NT2/D1 (cell line): Measurements from ENCODE around the gene VIM.

ENCODE experiments used
- SUZ12 ChIP-seq: IDR thresholded peaks from 2 replicates; pipeline ENCODE4 v1.6.1; 2011; ENCODE audit not compliant: insufficient read length, insufficient read depth; ENCODE audit errors: extremely low read depth
- YY1 ChIP-seq: IDR thresholded peaks from 2 replicates; pipeline ENCODE4 v1.6.1; 2011; ENCODE audit not compliant: insufficient read length, insufficient read depth
- ZNF274 ChIP-seq: IDR thresholded peaks from 2 replicates; pipeline ENCODE4 v1.6.1; 2011; ENCODE audit warnings: mild to moderate bottlenecking, low read depth, low read length

- TF ChIP-seq ZNF274 (no peak), YY1 (no peak), SUZ12 (no peak)
These were observed 9.1 kb downstream of the VIM start for GRCh38 chr10:17237149-17237527.
